K562 (cell line): Measurements from ENCODE around the gene ABCA13. TPM values are rescaled to one million over a fixed set of nuclear protein-coding genes. Genes with fewer than 3 reads are reported as not detected.

Experiments used
- ATAC-seq: fragments of 200-7000 bp; cut with Tn5 transposase; 3 replicates; pipeline ENCODE4 v1.9.1; 2020; ENCODE audit warnings: moderate library complexity
- BruUV-seq: library from RNA; stranded (reverse); fragments of 400-500 nt; replicated peaks from 2 replicates; lab custom pipeline; 2021; lab: Mats Ljungman, UMichigan
- CTCF ChIA-PET: fragments of 300-600 bp; formaldehyde crosslinking; extraction: SDS; loops from one replicate; lab custom pipeline; 2021; ENCODE audit warnings: low intra/inter-chr PET ratio; lab: Yijun Ruan, JAX
- POLR2A ChIA-PET: fragments of 300-600, 350-650 bp; sonication (Branson Sonifier 250); formaldehyde crosslinking; extraction: SDS; loops from one replicate; lab custom pipeline; 2021; ENCODE audit warnings: antibody characterized with exemption, inconsistent platforms; lab: Yijun Ruan, JAX
- DNase-seq, 4 experiments: peaks; one replicate each; pipeline versions ENCODE4 v3.0.0 to v3.0.0-alpha.2; 2011 to 2018; ENCODE audit warnings: low spot score in 3 of 4, mixed read lengths in 3 of 4; ENCODE audit errors: extremely low read depth in 1 of 4
- FAIRE-seq: peaks from 2 replicates; lab custom pipeline; 2011; peaks lifted over from hg19 to GRCh38; lab: Jason Lieb, UNC
- H2AFZ ChIP-seq: 2 replicates; pipeline ENCODE4 v1.6.0; 2011; ENCODE audit warnings: low read depth, low read length, control low read depth, inconsistent platforms
- H3K27ac ChIP-seq: fragments of 200-600 bp; 3 replicates; pipeline ENCODE4 v1.8.0; 2011; ENCODE audit warnings: low read depth, mild to moderate bottlenecking, control low read depth, inconsistent platforms, low read length, moderate library complexity, mixed read lengths; ENCODE audit errors: extremely low read depth
- H3K27me3 ChIP-seq, 2 experiments: fragments of 300-600 bp in 1 of 2; 2 replicates in 1 of 2; 3 replicates in 1 of 2; pipeline versions ENCODE4 v1.6.0 to v1.8.0; 2011; ENCODE audit warnings: inconsistent platforms in 2 of 2, low read length in 2 of 2, mild to moderate bottlenecking in 1 of 2, mixed read lengths in 1 of 2, moderate library complexity in 1 of 2; ENCODE audit not compliant: control insufficient read depth in 2 of 2, insufficient read depth in 2 of 2
- H3K36me3 ChIP-seq: fragments of 300-600 bp; 3 replicates; pipeline ENCODE4 v1.8.0; 2011; ENCODE audit warnings: mild to moderate bottlenecking, low read length, inconsistent platforms; ENCODE audit not compliant: control insufficient read depth, insufficient read depth
- H3K4me1 ChIP-seq, 2 experiments: fragments of 200-600 bp in 1 of 2; replicated peaks in 1 of 2; 2 replicates in 1 of 2; 3 replicates in 1 of 2; pipeline versions ENCODE4 v1.5.1 to v1.8.0; 2011; ENCODE audit warnings: inconsistent platforms in 2 of 2, low read length in 2 of 2, mild to moderate bottlenecking in 1 of 2, mixed read lengths in 1 of 2, moderate library complexity in 1 of 2; ENCODE audit not compliant: control insufficient read depth in 2 of 2, insufficient read depth in 2 of 2
- H3K4me2 ChIP-seq: 2 replicates; pipeline ENCODE4 v1.6.1; 2011; ENCODE audit warnings: low read length, control low read depth, inconsistent platforms, mixed read lengths; ENCODE audit not compliant: insufficient read depth
- H3K4me3 ChIP-seq: fragments of 200-600 bp; sonication (generic), shearing (Covaris generic); 2 replicates; pipeline ENCODE4 v1.5.1; 2016; ENCODE audit warnings: control low read depth, inconsistent platforms
- H3K79me2 ChIP-seq: fragments of 200-600 bp; 3 replicates; pipeline ENCODE4 v1.8.0; 2011; ENCODE audit warnings: low read length, inconsistent platforms; ENCODE audit not compliant: control insufficient read depth, insufficient read depth
- H3K9ac ChIP-seq, 2 experiments: 2 replicates each; pipeline versions ENCODE4 v1.6.0 to v1.6.1; 2011; ENCODE audit warnings: low read depth in 2 of 2, low read length in 2 of 2, control low read depth in 1 of 2, inconsistent platforms in 1 of 2, mild to moderate bottlenecking in 1 of 2, mixed read lengths in 1 of 2; ENCODE audit not compliant: insufficient read depth in 1 of 2
- H3K9me1 ChIP-seq: one replicate; pipeline ENCODE4 v1.6.0; 2011; ENCODE audit warnings: inconsistent platforms, mild to moderate bottlenecking, low read length, moderate library complexity; ENCODE audit not compliant: control insufficient read depth, insufficient read depth
- H3K9me3 ChIP-seq: replicated peaks from 2 replicates; pipeline ENCODE4 v1.5.1; 2011; ENCODE audit warnings: low read depth, low read length, inconsistent platforms; ENCODE audit not compliant: control insufficient read depth, insufficient read depth
- H4K20me1 ChIP-seq: replicated peaks from 2 replicates; pipeline ENCODE4 v1.6.1; 2011; ENCODE audit warnings: low read length, inconsistent platforms, mixed read lengths; ENCODE audit not compliant: control insufficient read depth, insufficient read depth
- BMI1 ChIP-seq: fragments of 150-350 bp; IDR thresholded peaks from 2 replicates; pipeline ENCODE4 v1.6.1; 2014; ENCODE audit warnings: low read length
- FOXJ3 ChIP-seq: sonication (generic); formaldehyde crosslinking; IDR thresholded peaks from 2 replicates; pipeline ENCODE4 v1.4.0; 2020; ENCODE audit warnings: mild to moderate bottlenecking, missing genetic modification reagents
- ILK ChIP-seq: fragments of 450-650 bp; IDR thresholded peaks from 2 replicates; pipeline ENCODE4 v1.6.1; 2016; ENCODE audit warnings: missing genetic modification characterization, low read depth, mild to moderate bottlenecking, missing compliant biosample characterization, moderate library complexity, borderline replicate concordance
- RFX1 ChIP-seq: fragments of 450-650 bp; IDR thresholded peaks from 2 replicates; pipeline ENCODE4 v1.6.1; 2016; ENCODE audit warnings: mild to moderate bottlenecking, moderate library complexity
- ZBTB5 ChIP-seq: fragments of 450-650 bp; IDR thresholded peaks from 2 replicates; pipeline ENCODE4 v1.6.1; 2017; ENCODE audit warnings: antibody characterized with exemption
- ZNF175 ChIP-seq: fragments of 200-800 bp; sonication (Bioruptor generic); IDR thresholded peaks from 2 replicates; pipeline ENCODE4 v1.6.1; 2016; ENCODE audit warnings: low read depth, mild to moderate bottlenecking, missing genetic modification characterization, missing compliant biosample characterization
- ZNF408 ChIP-seq: fragments of 250-450 bp; sonication (Bioruptor Pico); IDR thresholded peaks from 2 replicates; pipeline ENCODE4 v1.4.0; 2020; ENCODE audit warnings: low read depth, mild to moderate bottlenecking, moderate library complexity
- ZNF707 ChIP-seq: fragments of 250-450 bp; sonication (Bioruptor Pico); conservative IDR thresholded peaks from 2 replicates; pipeline ENCODE4 v1.8.0; 2022; ENCODE audit warnings: inconsistent platforms, mild to moderate bottlenecking, moderate library complexity
- WGBS: fragments of 100-300 bp; shearing (Covaris generic); methylation state at CpG from one replicate; pipeline ENCODE4 v1.1.6; 2016; ENCODE audit warnings: low coverage, mixed read lengths; ENCODE audit not compliant: insufficient coverage; ENCODE audit errors: missing lambda C conversion rate; 5-methylcytosine and 5-hydroxymethylcytosine counted together
- in situ Hi-C: fragments of 300-500 bp; cut with MboI; formaldehyde crosslinking; loops from 4 replicates; pipeline ENCODE4 v1.15.0; 2018; ENCODE audit warnings: inconsistent platforms, mixed read lengths
- intact Hi-C: fragments of 100-400 bp; cut with micrococcal nuclease; formaldehyde crosslinking; loops from 2 replicates; pipeline ENCODE4 v1.14.2; 2022
- polyA plus RNA-seq, 8 experiments: library from polyadenylated mRNA; depleted of rRNA in 4 of 8; stranded (reverse) in 5 of 8; unstranded in 3 of 8; fragments of >200 nt; fragmentation: Nextera tagmentation in 2 of 8; fragmentation: Illumina TruSeq in 1 of 8; extraction: Ambion mirVana in 2 of 8; extraction: Trizol in 1 of 8; gene quantifications; 2 replicates each; pipeline versions ENCODE4 v1.2.1 to v1.2.3, GENCODE V29; 2011 to 2014; ENCODE audit warnings: inconsistent platforms in 1 of 8, missing spikeins in 1 of 8
- total RNA-seq, 7 experiments: library from RNA; depleted of rRNA in 6 of 7; stranded (reverse); fragments of >200 nt in 6 of 7; fragmentation: Illumina TruSeq in 2 of 7; extraction: Trizol in 2 of 7; gene quantifications; 2 replicates each; pipeline versions ENCODE4 v1.2.1 to v1.2.3, GENCODE V29; 2011 to 2021; ENCODE audit warnings: low replicate concordance in 1 of 7

ABCA13 gene
- total and polyA plus RNA-seq, 9 of the 15 experiments (the other 6 are each of a cell fraction or from before 2014, with no cell fraction given) = 0.14 to 1.5 (median 0.38) TPM

GRCh38 chr7:48414011-48414732 lies 242.9 kb downstream of the ABCA13 start:
- H3K27ac ChIP-seq = no peak overlapping the region
- no peaks in the 10 kb centered on the region for H3K36me3 ChIP-seq
- BruUV-seq = no TSS peak
- WGBS = under 1% methylated on average over 10 of the region's 10 CpGs
- H3K9ac ChIP-seq = no peak overlapping the region
- intact Hi-C loops = no loop called here
- FAIRE-seq (no peak), DNase-seq (no peak), ATAC-seq (no peak)
- H3K4me3 ChIP-seq = no peak overlapping the region
- no peaks in the 10 kb centered on the region for H3K9me1 ChIP-seq
- H3K9me3 ChIP-seq = no peaks in the 10 kb centered on the region
- no peak overlapping the region for H3K4me2 ChIP-seq
- H3K27me3 ChIP-seq = no peaks in the 10 kb centered on the region
- in situ Hi-C loops = no loop called here
- ChIA-PET CTCF (no interaction called here), POLR2A (interaction anchor here (0.5 kb wide), 1 partner anchor 26 kb away, joined by 4 read pairs; no protein-coding TSS in a partner anchor)
- TF ChIP-seq BMI1 (no peak), ZBTB5 (no peak), FOXJ3 (CRISPR knock-in tag) (no peak), ZNF408 (CRISPR knock-in tag) (no peak), ZNF175 (CRISPR knock-in tag) (no peak), ILK (tag) (no peak), ZNF707 (CRISPR knock-in tag) (no peak), RFX1 (no peak)
- H3K79me2 ChIP-seq = no peaks in the 10 kb centered on the region
- no peak overlapping the region for H2AFZ ChIP-seq
- H3K4me1 ChIP-seq = no peaks in the 10 kb centered on the region
- no peaks in the 10 kb centered on the region for H4K20me1 ChIP-seq
